ENCODE measurements around the gene MIB2.
"Not testable (repeated sequence)": the region's sequence is repeated elsewhere in the genome, so short reads cannot be mapped to it uniquely, and the experiment has no call there.

MIB2 gene

DNA sequence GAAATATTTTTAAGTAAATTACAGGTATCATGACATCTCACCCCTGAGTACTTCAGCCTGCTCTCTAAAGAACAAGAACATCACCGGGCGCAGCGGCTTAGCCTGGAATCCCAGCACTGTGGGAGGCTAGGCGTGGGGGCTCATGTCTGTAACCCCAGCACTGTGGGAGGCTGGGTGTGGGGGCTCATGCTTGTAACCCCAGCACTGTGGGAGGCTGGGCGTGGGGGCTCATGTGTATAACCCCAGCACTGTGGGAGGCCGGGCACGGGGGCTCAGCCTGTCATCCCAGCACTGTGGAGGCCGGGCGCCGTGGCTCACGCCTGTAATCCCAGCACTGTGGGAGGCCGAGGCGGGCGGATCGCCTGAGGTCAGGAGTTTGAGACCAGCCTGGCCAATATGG lies 51.2 kb downstream of the MIB2 start:
- Histone ChIP-seq H3K4me3 (ENCODE audit: low read depth, low read length) (no peak overlapping the region), H3K27ac (ENCODE audit: low read depth, low read length) (no peak overlapping the region), H3K4me1 (ENCODE audit: control insufficient read depth, insufficient read depth, low read length) (no peaks in the 10 kb centered on the region), H3K9ac (ENCODE audit: low read length) (no peak overlapping the region), H3K27me3 (ENCODE audit: control insufficient read depth, insufficient read depth, low read length) (no peaks in the 10 kb centered on the region), H3K9me3 (ENCODE audit: control insufficient read depth, insufficient read depth, low read depth, low read length) (no peaks in the 10 kb centered on the region), H3K36me3 (ENCODE audit: control insufficient read depth, insufficient read depth, low read length) (peaks cover 42% of the 10 kb centered on the region)

DNA sequence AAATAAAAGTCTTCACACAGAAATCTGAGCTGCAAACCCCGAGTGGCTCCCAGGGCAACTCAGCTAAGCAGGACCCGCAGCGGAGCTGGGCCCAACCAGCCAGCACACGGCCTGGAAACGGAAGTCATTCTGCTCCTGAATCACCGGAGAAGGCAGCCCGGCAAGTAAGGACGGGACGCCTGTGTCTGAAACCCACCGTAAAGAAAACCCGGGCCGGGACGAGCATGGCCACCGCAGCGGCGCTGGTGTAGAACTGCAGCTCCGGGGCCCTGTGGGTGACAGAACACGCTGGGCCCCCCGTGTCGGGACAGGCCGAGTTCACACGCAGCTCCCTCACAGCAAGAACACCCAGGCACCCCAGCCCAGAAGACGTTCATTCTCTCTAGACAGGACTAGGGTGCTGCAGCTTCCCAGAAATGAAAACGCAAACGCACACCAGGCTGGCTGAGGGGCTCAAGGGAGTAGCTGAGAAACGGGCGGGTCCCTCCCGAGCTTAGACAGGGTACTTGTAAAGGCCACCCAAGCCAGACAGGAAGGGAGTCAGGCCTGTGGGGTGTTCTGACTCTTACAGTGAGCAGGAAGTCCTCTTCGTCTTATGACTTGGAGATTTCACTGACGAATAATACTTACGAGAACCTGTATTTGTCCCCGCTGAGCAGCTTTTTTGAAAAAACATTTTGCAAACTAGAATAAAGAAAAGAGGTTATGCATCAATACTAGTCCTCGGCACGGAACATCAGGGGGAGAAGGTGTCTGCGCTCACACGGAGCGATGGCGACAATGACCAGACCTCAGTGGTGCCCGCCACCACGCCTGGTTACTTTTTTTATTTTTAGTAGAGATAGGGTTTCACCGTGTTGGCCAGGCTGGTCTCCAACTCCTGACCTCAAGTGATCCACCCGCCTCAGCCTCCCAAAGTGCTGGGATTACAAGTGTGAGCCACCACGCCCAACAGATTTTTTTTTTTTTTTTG lies 54.5 kb downstream of the MIB2 start:
- Histone ChIP-seq H3K4me1 (ENCODE audit: control insufficient read depth, insufficient read depth, low read length) (no peaks in the 10 kb centered on the region), H3K9ac (ENCODE audit: low read length) (no peak overlapping the region), H3K27me3 (ENCODE audit: control insufficient read depth, insufficient read depth, low read length) (no peaks in the 10 kb centered on the region), H3K9me3 (ENCODE audit: control insufficient read depth, insufficient read depth, low read depth, low read length) (no peaks in the 10 kb centered on the region), H3K36me3 (ENCODE audit: control insufficient read depth, insufficient read depth, low read length) (peaks cover 52% of the 10 kb centered on the region), H3K27ac (ENCODE audit: low read depth, low read length) (no peak overlapping the region), H3K4me3 (ENCODE audit: low read depth, low read length) (no peak overlapping the region)

DNA sequence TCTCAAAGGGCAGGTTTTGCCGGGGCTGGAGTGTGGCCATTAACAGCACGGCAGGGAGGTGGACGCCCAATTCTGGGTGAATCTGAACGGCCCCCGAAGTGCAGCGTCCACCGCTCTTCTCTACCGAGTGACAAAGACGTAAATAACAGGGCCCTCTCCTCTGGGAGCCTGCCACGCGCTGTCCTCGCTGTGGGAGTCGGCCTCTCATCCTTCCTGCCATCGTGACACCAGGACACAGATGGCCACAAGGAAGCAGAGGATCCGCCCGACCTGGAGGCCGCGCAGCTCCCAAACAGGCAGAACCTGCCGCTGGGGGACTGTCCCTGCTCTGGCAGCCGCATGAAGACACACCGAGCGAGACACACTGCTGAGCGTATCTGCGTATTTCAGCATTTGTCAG lies 55.6 kb downstream of the MIB2 start:
- no peaks in the 10 kb centered on the region for H3K27me3 ChIP-seq (ENCODE audit: control insufficient read depth, insufficient read depth, low read length)
- peaks cover 42% of the 10 kb centered on the region for H3K36me3 ChIP-seq (ENCODE audit: control insufficient read depth, insufficient read depth, low read length)
- H3K9ac ChIP-seq (ENCODE audit: low read length), result no peak overlapping the region
- no peak overlapping the region for H3K27ac ChIP-seq (ENCODE audit: low read depth, low read length)
- H3K4me3 ChIP-seq (ENCODE audit: low read depth, low read length), result no peak overlapping the region
- H3K4me1 ChIP-seq (ENCODE audit: control insufficient read depth, insufficient read depth, low read length), result no peaks in the 10 kb centered on the region
- no peaks in the 10 kb centered on the region for H3K9me3 ChIP-seq (ENCODE audit: control insufficient read depth, insufficient read depth, low read depth, low read length)

GRCh38 chr1:1671365-1672119 lies 56.2 kb downstream of the MIB2 start:
- Histone ChIP-seq H3K4me1 (ENCODE audit: control insufficient read depth, insufficient read depth, low read length) (no peaks in the 10 kb centered on the region), H3K27ac (ENCODE audit: low read depth, low read length) (no peak overlapping the region), H3K36me3 (ENCODE audit: control insufficient read depth, insufficient read depth, low read length) (peaks cover 35% of the 10 kb centered on the region), H3K9me3 (ENCODE audit: control insufficient read depth, insufficient read depth, low read depth, low read length) (no peaks in the 10 kb centered on the region), H3K4me3 (ENCODE audit: low read depth, low read length) (no peak overlapping the region), H3K9ac (ENCODE audit: low read length) (no peak overlapping the region), H3K27me3 (ENCODE audit: control insufficient read depth, insufficient read depth, low read length) (no peaks in the 10 kb centered on the region)

- Histone ChIP-seq H3K27ac (ENCODE audit: low read depth, low read length) (no peak overlapping the region), H3K9ac (ENCODE audit: low read length) (no peak overlapping the region), H3K9me3 (ENCODE audit: control insufficient read depth, insufficient read depth, low read depth, low read length) (no peaks in the 10 kb centered on the region), H3K4me3 (ENCODE audit: low read depth, low read length) (no peak overlapping the region), H3K36me3 (ENCODE audit: control insufficient read depth, insufficient read depth, low read length) (peaks cover 34% of the 10 kb centered on the region), H3K4me1 (ENCODE audit: control insufficient read depth, insufficient read depth, low read length) (no peaks in the 10 kb centered on the region), H3K27me3 (ENCODE audit: control insufficient read depth, insufficient read depth, low read length) (no peaks in the 10 kb centered on the region)
These were observed 57.1 kb downstream of the MIB2 start for GRCh38 chr1:1672181-1672965.

DNA sequence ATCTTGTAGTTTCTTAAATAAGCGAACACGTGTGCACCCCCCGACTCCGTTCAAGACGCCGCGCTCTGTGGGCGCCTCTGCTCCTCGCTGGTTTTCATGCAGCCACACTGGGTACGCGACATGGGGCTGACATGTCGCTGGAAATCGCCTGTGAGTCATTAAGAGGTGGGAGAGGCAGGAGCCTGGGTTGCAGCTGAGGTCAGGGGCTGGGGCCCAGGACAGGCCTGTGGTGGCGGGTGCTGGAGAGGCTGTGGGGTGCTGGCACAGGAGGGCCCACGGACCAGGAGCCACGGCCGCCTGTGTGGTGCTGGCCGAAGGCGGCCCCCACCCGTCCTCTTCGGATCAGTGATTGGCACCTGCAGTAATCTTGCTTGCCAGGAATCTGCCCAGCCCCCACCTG lies 59.5 kb downstream of the MIB2 start:
- H3K27ac ChIP-seq (ENCODE audit: low read depth, low read length); H3K9ac ChIP-seq (ENCODE audit: low read length); H3K4me3 ChIP-seq (ENCODE audit: low read depth, low read length); H3K9me3 ChIP-seq (ENCODE audit: control insufficient read depth, insufficient read depth, low read depth, low read length); H3K27me3 ChIP-seq (ENCODE audit: control insufficient read depth, insufficient read depth, low read length): not testable (repeated sequence)
- H3K4me1 ChIP-seq (ENCODE audit: control insufficient read depth, insufficient read depth, low read length), result peaks cover 17% of the 10 kb centered on the region
- peaks cover 24% of the 10 kb centered on the region for H3K36me3 ChIP-seq (ENCODE audit: control insufficient read depth, insufficient read depth, low read length)

DNA sequence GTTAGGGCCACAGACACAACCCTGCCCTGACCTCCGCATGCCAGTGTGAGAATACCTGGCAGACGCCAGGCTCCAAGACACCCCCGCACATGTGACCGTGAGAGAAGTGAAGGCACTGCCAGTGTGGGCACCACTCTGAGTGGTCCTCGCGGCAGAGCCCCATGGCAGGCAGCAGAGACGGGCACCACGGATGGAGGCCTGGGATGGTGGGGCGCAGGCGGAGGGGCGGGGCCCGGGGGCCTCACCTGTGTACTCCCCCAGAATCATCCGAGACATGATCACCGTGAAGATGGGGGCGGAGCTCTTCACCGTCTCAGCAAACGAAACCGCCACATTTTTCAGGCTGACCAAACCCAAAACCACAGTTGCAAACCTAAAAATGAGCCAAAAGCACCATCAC lies 59.9 kb downstream of the MIB2 start:
- not testable (repeated sequence) for H3K4me3 ChIP-seq (ENCODE audit: low read depth, low read length); H3K9ac ChIP-seq (ENCODE audit: low read length); H3K9me3 ChIP-seq (ENCODE audit: control insufficient read depth, insufficient read depth, low read depth, low read length); H3K27ac ChIP-seq (ENCODE audit: low read depth, low read length); H3K27me3 ChIP-seq (ENCODE audit: control insufficient read depth, insufficient read depth, low read length)
- H3K4me1 ChIP-seq (ENCODE audit: control insufficient read depth, insufficient read depth, low read length), result peaks cover 17% of the 10 kb centered on the region
- H3K36me3 ChIP-seq (ENCODE audit: control insufficient read depth, insufficient read depth, low read length), result peaks cover 21% of the 10 kb centered on the region

DNA sequence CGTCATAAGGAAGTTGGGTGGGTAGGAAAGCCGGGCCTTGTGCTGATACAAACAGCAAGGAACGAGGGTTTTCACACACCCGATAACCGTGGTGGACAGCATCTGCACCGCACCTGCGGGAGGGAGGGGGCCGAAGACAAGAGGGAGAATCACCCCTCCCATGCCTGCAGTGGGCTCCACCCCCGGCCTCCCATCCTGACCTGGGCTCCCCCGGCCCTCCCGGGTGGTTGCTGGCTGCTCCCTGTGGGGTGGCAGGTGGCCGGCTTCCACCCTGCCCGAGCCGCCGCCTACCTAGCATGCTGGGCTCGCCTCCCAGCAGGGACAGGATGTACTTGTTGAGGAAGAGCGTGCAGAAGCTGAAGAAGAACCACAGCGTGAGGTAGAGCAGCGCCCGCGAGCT lies 60.8 kb downstream of the MIB2 start:
- peaks cover 17% of the 10 kb centered on the region for H3K4me1 ChIP-seq (ENCODE audit: control insufficient read depth, insufficient read depth, low read length)
- not testable (repeated sequence) for H3K9me3 ChIP-seq (ENCODE audit: control insufficient read depth, insufficient read depth, low read depth, low read length); H3K4me3 ChIP-seq (ENCODE audit: low read depth, low read length); H3K27ac ChIP-seq (ENCODE audit: low read depth, low read length); H3K27me3 ChIP-seq (ENCODE audit: control insufficient read depth, insufficient read depth, low read length); H3K9ac ChIP-seq (ENCODE audit: low read length)
- peaks cover 15% of the 10 kb centered on the region for H3K36me3 ChIP-seq (ENCODE audit: control insufficient read depth, insufficient read depth, low read length)

GRCh38 chr1:1677718-1678580 lies 62.6 kb downstream of the MIB2 start:
- peak overlapping the region; percentile 38 for H3K27ac ChIP-seq (ENCODE audit: low read depth, low read length)
- H3K9me3 ChIP-seq (ENCODE audit: control insufficient read depth, insufficient read depth, low read depth, low read length), result no peaks in the 10 kb centered on the region
- H3K4me3 ChIP-seq (ENCODE audit: low read depth, low read length), result no peak overlapping the region
- no peak overlapping the region for H3K9ac ChIP-seq (ENCODE audit: low read length)
- H3K27me3 ChIP-seq (ENCODE audit: control insufficient read depth, insufficient read depth, low read length), result no peaks in the 10 kb centered on the region
- peaks cover 18% of the 10 kb centered on the region for H3K4me1 ChIP-seq (ENCODE audit: control insufficient read depth, insufficient read depth, low read length)
- H3K36me3 ChIP-seq (ENCODE audit: control insufficient read depth, insufficient read depth, low read length), result peaks cover 3% of the 10 kb centered on the region; the same call in 1 of the 2 replicates

Data from HUES6 (cell line).